ENCODE data around the gene BACE1-AS.
"Not testable (repeated sequence)": the region's sequence is repeated elsewhere in the genome, so short reads cannot be mapped to it uniquely, and the experiment has no call there.

Gene BACE1-AS

DNA sequence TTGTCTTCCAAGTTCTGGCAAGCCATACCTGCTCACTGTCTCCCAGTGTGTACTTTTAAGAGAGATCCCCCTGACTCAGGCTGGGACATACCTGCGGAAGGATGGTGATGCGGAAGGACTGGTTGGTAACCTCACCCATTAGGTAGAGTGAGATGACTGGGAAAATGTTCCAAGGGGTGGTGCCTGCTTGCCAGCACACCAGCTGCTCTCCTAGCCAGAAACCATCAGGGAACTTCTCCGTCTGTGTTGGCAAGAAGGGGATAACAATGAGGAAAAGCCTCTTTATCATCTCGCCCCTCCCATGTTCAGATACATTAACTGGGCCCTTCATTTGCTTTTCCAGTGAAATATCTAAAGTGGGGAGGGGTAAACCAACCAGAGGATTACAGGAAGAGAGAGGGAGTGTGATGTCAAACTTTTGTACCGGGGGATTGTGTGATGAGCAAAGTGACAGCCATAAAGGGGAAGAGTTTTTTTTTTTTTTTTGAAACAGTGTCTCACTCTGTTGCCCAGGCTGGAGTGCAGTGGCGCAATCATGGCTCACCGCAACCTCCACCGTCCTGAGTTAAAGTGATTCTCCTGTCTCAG lies at the start of gene BACE1-AS:
Gene BACE1-AS, plus strand, starts transcription at position 538 of the 588 bp plus-strand sequence.
- DNase-seq (ENCODE audit: low read depth in 2 of 2, low spot score in 1 of 2): no peak

DNA sequence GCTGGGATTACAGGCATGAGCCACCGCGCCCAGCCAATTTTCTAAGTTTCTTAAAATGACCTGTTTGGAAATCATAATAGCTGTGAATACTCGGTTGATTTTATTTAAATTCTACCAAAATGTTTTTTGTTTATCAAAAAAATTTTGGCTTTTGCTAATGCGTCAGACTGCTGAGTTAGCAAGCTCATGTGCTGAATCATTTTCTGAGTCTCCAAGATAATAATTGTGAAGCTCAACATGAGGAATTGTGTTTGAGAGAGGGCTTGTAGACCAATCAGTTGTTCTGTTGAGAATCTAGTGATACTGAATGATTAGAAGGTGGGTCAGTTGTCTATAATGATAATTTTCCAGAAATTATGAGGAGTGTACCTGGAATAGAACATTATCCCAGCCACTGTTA lies 42.8 kb upstream of the BACE1-AS start:
- no peak for DNase-seq (ENCODE audit: low read depth in 2 of 2, low spot score in 1 of 2)

DNA sequence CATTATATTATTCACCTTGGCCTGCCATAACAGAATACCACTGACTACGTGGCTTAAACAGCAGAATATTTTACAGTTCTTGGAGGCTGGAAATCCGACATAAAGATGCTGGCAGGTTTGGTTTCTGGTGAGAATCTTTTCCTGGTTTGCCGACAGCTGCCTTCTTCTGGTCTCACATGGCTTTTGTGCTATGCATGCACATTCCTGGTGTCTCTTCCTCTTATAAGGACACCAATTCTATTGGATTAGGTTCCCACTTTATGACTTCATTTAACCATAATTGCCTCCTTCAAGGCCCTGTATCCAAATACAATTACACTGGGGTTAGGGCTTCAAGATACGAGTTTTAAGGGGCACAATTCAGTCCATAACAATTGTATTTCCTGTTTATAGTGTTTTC lies 41.6 kb upstream of the BACE1-AS start:
- DNase-seq (ENCODE audit: low read depth in 2 of 2, low spot score in 1 of 2): no peak

DNA sequence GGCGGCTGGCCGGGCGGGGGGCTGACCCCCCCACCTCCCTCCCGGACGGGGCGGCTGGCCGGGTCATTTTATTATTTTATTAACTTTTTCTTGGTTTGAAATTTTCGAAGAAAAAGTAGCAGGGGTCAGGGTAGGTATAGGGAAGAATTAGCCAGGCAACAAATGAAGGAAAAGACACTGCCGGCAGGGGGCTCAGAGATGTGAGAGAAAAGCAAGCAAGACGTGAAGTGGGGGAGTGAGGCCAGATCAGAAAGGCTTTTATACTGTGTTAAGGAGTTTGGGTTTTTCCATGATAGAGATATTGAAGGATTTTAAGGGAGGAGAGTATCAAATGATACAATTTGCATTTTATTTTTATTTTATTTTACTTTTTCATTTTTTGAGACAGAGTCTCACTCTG lies 39.6 kb upstream of the BACE1-AS start:
- DNase-seq (ENCODE audit: low read depth in 2 of 2, low spot score in 1 of 2): no peak

DNA sequence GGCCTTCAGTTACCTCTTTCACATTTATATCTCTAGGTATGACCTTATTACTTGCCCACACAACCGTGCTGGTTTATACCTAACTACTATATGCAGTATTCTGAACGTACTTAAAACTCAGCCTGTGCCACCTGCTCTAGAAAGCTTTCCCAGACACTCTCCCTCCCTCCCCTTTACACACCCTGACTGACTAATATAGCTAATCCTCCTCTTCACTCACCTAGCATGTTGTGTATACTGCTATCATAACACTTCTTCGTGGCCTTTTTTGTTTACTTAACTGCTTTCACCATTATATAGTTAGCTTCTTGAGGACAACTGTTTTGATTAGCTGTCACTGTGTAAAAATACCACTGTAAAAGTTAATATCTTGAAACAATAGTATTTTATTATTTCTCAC lies 35.2 kb upstream of the BACE1-AS start:
- DNase-seq (ENCODE audit: low read depth in 2 of 2, low spot score in 1 of 2): no peak

DNA sequence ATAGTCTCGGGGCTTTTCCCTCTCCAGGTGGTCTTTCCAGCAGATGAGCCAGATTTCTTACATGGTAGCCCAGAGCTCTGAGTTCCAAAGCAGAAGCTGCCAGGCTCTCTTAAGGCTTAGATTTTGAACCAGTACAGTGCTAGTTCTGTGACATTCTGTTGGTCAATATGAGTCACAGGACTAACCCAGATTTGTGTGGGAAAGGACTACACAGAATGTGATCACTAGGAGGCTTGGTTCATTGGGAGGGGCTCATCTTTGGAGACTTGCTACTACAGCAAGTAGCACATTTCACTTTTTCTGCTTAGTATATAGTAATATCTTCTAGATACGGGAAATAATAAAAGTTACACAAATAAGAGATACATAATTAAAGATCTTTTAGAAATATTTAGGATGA lies 34.6 kb upstream of the BACE1-AS start:
- no peak for DNase-seq (ENCODE audit: low read depth in 2 of 2, low spot score in 1 of 2)

DNA sequence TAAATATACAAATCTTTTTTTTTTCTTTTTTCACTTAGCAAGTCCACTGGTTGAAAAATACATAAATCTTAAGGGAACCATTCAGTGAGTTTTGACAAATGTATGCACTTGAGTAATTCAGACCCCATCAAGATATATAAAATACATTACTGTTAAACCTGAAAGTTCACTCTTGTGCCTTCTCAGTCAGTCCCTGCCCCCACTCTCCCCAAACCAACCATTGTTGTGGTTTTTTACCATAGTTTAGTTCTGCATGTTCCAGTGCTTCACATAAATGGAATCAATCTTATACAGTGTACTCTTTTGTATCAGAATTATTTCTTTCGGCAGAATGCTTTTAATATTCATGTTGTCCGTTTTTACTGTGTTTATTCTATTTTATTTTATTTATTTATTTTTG lies 32.6 kb upstream of the BACE1-AS start:
- no peak for DNase-seq (ENCODE audit: low read depth in 2 of 2, low spot score in 1 of 2)

DNA sequence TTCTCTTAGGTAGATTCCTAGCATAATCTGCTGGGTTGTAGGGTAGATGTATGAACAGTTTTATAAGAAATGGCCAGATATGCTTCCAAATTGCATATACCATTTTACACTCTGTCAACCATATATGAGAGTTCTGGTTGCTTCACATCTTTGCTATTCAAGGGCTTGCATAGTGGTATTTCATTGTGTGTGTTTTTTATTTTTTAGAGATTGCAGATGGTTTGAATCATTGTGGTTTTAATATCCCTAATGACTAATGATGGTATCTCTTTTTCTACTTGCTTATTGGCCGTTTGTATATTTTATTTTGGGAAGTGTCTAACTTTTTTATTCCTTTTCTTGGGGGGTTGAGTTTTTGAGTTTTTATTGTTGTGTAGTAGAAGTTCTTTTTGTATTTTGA lies 31.7 kb upstream of the BACE1-AS start:
- no peak for DNase-seq (ENCODE audit: low read depth in 2 of 2, low spot score in 1 of 2)

DNA sequence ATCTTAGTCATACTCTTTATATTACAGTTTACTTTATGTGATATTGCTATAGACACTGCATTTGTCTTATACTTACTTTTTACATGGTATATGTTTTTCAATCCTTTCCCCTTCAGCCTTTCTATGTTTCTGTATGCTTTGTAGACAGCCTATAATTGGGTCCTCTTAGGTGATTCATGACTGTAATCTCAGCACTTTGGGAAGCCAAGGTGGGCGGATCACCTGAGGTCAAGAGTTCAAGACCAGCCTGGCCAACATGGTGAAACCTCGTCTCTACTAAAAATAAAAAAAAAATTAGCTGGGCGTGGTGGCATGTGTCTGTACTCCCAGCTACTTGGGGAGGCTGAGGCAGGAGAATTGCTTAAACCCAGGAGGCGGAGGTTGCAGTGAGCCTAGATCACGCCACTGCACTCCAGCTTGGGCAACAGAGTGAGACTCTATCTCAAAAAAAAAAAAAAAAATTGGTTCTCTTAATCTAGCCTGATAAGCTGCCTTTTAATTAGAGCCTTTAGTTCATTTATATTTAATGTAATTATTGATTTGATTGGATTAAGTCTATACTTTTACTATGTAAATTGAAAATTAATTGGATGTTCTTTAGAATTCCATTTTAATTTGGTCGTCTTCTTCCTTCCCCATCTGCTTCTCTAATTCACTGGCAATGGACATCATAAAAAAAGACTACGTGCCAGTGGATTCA lies 26.4 kb upstream of the BACE1-AS start:
- DNase-seq (ENCODE audit: low read depth in 2 of 2, low spot score in 1 of 2): not testable (repeated sequence)

DNA sequence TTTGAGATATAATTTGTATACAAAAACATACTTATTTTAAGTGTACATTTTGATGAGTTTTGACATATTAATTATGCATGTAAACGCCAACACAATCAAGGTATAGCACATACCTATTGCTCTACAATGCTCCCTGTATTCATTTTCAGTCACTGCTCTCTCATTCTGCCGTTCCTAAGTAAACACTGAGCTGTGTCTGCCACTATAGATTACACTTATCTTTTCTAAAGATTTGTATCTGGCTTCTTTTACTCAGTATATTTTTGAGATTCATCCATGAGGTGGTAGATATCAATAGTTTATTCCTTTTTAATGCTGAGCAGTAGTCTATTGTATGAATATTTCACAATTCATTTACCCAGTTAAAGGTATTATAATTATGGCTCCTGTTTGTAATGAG lies 25.4 kb upstream of the BACE1-AS start:
- DNase-seq (ENCODE audit: low read depth in 2 of 2, low spot score in 1 of 2): no peak

DNA sequence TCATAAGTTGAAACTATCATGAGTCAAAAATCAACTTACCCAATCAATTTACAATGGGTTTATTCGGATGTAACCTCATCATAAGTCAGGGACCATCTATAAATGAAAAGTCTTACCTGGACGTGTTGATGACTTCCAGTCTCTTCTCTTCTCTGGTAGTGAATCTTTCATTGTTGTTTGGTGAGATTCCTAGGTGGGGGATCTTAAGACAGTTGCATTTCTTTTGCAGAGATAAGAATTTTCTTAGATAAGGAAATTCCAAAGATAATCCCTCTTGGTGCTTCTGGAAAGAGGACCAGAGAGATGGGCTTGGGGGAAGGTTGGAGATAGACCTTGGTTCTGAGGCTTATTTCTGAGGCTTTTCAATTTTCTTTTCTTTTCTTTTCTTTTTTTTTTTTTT lies 21.3 kb upstream of the BACE1-AS start:
- no peak for DNase-seq (ENCODE audit: low read depth in 2 of 2, low spot score in 1 of 2)

DNA sequence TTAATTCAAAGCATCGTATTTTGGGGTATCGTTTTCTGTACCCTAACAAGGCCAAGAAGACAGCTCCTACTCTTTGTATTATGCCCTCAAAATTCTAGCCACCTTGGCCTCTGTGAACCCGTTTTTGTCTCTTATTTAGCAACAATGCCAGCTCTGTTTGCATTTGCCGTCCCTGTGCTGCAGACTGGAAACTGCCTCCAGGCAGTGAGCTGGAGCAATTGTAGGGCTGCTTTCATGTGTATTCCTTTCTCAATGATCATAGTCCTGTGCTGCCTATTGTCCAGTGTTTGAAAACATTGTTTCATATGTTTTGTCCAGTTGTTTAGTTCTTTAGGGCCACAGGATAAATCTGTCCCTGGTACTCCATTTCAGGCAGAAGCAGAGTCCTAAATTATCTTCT lies 19.9 kb upstream of the BACE1-AS start:
- no peak for DNase-seq (ENCODE audit: low read depth in 2 of 2, low spot score in 1 of 2)

DNA sequence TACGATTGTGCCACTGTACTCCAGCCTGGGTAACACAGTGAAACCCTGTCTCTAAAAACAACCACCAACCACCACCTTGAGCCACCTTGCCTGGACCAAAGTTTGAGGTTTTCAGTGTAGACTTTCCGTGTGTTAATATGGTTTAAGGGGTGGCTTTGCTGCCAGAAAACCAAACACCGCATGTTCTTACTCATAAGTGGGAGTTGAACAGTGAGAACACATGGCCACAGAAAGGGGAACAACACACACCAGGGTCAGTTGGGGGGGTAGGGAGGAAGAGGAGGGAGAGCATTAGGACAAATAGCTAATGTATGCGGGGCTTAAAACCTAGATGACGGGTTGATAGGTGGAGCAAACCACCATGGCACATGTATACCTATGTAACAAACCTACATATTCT lies 19.0 kb upstream of the BACE1-AS start:
- not testable (repeated sequence) for DNase-seq (ENCODE audit: low read depth in 2 of 2, low spot score in 1 of 2)

DNA sequence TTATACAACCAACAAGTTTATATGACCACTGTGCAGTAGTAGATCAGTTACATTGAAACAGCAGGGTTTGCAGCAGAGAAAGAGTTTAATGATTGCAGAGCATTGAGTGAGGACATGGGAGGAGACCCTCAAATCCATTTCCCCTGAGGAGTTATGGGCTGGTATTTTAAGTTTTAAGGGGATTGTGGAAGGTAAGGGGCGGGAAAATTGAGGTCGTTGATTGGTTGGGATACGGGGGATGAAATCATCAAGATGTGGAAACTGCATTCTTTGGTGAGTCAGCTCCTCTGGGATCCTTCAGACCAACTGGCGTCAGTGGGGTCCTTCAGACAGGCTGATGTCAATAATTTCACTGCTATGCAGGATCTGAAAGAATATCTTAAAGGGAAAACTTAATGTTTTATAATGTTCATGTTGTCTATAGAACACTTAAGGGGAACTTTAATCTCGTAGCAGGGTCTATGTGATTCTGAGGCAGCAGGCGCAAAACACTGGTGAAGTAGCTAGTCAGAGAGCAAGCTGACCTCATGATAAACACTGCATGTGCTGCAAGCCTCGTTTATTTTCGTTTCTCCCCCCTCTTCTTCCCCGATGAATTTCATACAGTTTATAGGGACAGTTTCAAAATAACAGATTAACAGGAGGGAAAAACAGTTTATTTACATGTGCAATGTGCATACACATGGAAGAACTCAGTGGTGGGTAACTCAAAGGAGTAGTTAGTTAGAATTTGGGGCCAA lies 17.4 kb upstream of the BACE1-AS start:
- DNase-seq (ENCODE audit: low read depth in 2 of 2, low spot score in 1 of 2): no peak

DNA sequence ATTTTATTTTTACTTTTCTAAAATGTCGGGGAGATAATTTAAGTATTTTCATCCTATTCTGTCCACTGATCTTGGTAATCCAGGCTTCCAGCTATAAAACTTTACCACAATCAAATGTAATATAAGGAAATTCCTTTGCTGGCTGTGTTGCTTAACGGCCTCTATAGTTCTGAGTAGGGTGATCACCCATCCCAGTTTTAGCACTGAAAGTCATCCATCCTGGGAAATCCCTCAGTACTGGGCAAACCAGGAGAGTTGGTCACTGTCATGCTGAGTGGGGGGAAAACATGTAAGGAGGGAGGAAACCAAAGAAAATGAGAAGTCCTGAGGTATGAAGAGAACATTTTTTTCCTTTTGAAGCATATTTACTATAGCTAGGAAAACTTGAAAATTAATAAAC lies 12.8 kb upstream of the BACE1-AS start:
- DNase-seq (ENCODE audit: low read depth in 2 of 2, low spot score in 1 of 2): no peak

DNA sequence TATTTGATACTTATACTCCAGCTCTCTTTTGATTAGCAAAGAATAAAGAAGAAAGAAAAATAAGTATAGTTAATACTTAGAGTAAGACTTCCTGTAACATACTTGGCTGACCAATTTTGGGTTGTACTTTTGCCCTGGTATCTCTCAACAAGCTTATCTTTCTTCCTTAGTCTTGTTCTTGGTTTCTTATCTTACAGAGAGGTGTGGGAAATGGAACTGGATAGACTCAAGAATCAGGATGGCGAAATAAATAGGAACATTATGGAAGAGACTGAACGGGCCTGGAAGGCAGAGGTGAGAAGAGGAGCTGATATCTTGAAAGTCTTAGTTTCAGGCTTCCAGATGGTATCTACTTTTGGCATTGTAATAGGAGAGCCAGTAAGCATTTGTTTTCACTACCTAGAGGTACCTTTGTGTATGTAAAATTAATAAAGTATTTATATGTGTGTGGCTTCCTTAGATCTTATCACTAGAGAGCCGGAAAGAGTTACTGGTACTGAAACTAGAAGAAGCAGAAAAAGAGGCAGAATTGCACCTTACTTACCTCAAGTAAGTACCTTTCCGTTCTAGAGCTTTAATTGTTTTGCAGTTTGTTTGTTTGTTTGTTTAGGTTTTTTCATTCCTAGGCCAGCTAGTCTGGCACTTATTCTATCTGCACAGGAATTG lies 11.3 kb upstream of the BACE1-AS start:
- DNase-seq (ENCODE audit: low read depth in 2 of 2, low spot score in 1 of 2): no peak

DNA sequence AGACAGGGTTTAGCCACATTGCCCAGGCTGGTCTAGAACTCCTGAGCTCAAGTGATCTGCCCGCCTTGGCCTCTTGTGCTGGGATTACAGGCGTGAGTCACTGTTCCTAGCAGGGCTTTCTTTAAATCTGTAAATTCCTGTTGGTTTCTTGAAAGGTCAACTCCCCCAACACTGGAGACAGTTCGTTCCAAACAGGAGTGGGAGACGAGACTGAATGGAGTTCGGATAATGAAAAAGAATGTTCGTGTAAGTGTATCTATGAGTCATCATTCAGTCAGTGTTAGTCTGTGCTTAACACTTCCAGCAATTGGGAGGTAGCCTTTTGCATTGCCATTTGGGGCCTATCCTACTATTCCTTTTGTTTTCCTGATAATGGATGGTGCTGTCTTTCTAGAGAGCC lies 10.0 kb upstream of the BACE1-AS start:
- no peak for DNase-seq (ENCODE audit: low read depth in 2 of 2, low spot score in 1 of 2)

DNA sequence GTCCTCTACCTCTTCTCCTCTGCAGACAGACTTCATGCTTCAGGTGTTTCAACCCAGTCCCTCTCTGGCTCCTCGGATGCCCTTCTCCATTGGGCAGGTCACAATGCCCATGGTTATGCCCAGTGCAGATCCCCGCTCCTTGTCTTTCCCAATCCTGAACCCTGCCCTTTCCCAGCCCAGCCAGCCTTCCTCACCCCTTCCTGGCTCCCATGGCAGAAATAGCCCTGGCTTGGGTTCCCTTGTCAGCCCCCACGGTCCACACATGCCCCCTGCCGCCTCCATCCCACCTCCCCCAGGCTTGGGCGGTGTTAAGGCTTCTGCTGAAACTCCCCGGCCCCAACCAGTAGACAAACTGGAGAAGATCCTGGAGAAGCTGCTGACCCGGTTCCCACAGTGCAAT lies 9.3 kb upstream of the BACE1-AS start:
- no peak for DNase-seq (ENCODE audit: low read depth in 2 of 2, low spot score in 1 of 2)

DNA sequence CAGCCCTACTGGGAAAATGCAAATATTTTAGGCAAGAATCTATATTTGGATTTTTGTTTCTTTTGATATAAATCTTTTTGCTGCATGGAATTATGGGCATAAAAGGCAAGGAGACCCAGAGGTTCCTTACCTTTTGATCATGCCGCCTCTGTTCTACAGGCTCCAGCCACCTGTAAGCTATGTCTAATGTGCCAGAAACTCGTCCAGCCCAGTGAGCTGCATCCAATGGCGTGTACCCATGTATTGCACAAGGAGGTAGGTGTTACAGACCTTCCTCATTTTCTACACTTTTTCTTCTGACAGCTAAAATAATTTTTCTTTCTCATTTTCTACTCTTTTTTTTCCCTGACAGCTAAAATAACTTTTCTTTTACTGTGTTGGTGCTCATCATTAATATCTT lies 8.2 kb upstream of the BACE1-AS start:
- no peak for DNase-seq (ENCODE audit: low read depth in 2 of 2, low spot score in 1 of 2)

DNA sequence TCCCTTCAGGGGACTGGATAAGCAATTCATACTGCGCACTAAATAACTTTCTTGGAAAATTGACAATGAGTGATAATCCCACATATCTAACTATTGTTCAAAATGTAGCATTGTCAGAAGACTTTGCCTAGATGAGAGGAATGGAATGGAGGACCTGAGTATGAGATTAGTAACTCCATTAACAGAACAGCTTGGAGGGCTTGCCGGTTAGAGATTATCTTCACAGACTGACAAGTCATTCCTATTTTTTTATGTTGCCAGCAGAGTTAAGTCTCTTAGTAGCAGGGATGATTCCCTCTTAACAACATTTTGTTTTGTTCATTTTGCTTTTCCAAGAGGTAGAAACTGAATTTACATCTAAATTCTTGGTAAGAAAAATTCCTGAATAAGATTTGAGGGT lies 7.1 kb upstream of the BACE1-AS start:
- DNase-seq (ENCODE audit: low read depth in 2 of 2, low spot score in 1 of 2): no peak

DNA sequence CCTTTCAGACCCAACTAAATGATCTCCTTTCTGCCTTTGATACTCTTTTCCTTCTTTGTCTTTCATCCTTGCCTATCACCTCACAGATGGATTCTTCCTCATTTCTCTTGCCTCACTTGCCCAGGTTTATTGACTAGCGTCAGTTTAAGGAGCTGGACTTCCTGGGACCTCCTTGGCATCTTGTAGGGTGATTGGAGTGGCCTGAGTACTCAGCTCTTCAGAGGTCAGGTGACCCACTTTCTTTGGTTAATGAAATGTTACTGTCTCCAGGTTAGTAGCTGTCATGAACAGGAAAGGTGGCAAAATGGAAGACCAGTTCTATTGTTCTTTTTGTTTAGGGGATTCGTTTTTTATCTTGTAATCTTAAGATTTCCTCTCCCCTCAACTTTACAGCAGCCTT lies 4.6 kb upstream of the BACE1-AS start:
- no peak for DNase-seq (ENCODE audit: low read depth in 2 of 2, low spot score in 1 of 2)

DNA sequence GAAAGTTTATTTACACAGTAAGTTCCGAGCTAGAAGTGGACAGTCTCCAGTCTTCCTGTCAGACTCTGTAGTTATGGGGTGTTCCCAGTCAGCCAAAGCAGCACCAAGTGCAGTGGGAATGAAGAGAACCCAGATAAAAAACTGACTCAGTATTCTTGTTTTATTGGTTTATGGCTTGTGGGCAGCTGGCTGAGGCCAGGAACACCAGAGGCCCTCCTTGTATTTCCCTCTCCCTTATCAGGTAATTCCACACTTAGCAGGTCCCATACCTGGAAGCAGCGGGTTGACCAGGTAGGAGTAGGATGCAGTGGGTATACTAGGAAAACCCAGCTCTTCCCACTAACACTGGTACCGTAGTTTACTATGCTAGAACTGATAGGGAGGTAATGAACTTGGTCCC lies 3.5 kb upstream of the BACE1-AS start:
- DNase-seq (ENCODE audit: low read depth in 2 of 2, low spot score in 1 of 2): no peak

All from stimulated activated CD8-positive, alpha-beta memory T cell treated with anti-CD3 and anti-CD28 coated beads, Interleukin-4, amount 100 ng/mL, for 1 hour (primary cell).